GM21723 (cell line): ENCODE measurements around the gene CCDC85B.

Experiments
- ATAC-seq: cut with Tn5 transposase; IDR thresholded peaks from one replicate; pipeline ENCODE4 v1.9.1; 2021; ENCODE audit warnings: mild to moderate bottlenecking, moderate library complexity; ENCODE audit not compliant: unreplicated experiment

Gene CCDC85B

DNA sequence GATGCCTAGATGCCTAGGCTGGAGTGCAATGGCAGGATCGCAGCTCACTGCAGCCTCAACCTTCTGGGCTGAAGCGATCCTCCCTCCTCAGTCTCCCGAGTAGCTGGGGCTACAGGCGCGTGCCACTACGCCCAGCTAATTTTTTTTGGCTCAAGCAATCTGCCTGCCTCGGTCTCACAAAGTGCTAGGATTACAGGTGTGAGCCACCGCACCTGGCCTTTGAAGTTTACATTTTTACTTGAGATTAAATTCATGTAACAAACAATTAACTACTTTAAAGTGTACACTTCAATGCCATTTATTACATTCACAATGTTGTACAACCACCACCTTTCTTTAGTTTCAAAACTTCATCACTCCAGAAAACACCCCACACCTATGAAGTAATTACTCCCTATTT, 13.2 kb downstream of the CCDC85B start:
- ATAC-seq, result no peak

DNA sequence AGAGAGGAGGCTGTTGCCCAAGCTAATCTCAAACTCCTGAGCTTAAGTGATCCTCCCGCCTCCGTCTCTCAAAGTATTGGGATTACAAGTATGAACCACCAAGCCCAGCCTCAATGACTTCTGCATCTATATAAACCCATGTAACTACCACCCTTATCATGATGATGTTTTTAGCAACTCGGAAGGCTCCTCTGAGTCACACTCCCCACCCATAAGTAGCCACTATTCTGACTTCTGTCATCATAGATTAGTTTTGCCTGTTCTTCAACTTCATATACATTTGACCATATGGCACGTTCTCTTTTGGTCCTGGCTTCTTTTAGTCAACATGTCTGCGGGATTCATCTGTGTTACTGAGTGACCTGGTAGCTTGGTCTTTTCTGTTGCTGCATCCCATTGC, 16.1 kb downstream of the CCDC85B start:
- no peak for ATAC-seq

DNA sequence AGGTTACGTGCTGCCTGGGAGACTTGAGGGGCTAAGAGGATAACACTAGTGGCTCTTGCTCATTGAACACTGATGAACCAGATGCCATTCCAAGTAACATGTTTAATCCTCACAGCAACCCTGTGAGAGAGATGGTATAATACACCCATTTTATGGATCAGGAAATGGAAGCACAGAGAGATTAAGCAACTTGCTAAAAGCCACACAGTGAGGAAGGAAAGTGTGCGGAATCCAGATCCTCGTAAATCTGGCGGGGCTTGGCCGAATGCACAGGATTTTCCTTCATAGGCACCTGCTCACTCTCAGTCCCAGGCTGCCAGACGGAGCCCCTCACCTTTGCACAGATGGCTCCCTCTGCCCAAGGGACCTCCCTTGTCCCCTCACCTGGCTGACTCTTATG, 17.4 kb downstream of the CCDC85B start:
- no peak for ATAC-seq

DNA sequence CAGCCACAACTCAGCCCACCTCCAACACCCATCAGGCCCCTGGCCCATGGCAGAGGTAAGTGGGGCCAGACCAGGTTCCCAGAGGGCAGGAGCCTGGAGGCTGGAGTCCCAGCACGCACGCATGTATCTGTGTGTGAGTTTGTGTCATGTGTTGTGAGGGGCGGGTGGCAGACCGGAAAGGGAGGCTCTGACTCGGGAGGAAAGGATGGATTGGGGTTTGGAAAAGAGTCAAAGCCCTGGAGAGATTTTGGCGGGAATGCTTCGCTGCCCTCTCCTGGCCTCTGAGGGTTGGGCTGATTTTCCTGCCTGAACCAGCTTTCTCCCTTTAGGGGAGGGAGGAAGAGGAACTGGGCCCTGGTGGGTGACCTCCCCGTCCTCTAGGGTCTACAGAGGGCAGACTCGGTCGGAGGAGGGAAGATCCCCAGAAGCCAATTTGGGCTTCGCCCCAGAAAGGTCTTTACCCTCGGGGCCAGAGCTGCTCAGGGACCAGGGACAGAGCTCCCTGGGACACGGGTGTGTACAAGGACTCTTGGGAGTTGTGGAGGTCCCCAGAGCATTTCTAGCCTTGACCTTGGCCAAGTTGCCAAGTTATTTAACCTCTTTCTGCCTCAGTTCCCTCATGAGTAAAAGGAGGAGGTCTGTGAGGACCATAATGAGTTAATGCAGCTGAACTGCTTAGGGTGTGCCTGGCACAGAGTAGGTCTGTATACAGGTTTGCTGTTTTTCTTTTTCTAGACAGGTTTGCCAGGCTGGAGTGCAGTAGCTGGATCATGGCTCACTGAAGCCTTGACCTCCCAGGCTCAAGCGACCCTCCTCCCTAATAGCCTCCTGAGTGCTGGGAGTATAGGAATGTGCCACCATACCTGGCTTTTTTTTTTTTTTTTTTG, 21.5 kb downstream of the CCDC85B start:
- no peak for ATAC-seq

DNA sequence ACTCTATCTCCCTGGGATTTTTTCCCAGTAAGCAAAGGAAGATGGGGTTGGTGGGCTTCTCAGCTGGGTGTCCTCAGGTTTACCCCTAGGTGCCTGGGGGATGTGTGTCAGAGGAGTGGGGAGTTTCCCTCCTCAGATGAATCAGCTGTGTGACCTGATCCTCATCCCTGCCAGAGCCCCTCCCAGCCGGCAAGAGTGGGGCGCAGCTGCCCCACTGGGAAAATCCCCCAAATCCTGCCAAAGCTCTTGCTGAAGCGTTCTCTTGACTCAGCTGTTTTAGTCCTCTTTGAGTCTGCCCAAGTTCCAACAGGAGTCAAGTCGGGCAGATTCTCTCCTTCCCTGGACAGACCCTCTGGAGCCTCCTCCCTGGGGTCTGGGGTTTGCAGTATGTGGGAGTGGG, 22.4 kb downstream of the CCDC85B start:
- no peak for ATAC-seq

DNA sequence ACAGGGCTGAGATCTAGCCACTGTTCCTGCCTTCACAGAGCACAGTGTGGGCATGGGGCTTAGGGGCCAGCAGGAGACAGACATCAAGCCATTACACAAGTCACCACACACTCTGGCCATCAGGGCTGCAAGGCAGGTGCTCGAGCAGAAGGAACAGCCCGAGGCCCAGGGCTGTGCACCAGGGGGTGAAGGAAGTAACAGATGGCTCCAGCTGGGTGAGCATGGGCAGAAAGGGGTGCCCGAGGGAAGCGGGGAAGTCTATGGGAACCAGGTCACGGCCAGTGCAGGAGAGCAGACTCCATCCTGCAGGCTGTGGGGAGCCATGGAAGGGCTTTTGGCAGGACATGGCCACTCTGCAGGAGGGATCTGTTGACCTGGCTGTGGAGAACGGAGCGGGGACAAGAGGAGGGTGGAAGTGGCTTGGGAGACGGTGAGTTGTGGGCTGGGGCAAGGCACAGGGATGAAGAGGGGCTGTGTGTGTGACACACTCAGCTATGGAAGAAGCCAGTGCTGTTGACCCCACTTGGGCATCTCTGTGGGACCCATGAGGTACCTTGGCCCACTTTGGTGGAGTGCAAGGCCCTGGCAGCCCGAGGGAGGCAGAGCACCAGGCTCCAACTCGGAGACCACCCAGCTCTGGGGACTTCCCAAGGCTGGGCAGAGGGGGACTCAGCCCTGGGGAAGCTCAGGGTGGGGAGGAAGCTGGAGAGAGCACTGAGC, 24.8 kb downstream of the CCDC85B start:
- no peak for ATAC-seq

DNA sequence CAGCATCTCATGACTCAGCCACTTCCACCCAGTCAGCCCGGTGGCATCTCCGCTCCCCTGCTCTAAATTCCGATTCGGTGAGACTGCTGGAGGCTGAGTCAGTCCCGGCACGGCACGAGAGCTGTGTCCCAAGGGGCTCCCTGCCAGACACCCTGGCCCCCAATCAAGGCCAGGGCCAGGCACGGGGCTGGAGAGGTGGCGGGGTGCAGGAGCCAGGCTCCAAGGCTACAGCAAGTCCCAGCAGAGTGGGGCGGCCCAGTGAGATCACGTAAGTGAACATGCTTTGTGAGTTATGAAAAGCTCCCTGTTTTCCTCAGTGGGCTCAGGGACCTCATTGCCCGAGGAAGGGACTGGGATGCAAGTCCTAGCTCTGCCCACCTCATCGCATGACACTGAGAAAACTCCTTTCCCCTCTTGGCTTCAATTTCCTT, 25.4 kb downstream of the CCDC85B start:
- ATAC-seq, result no peak

DNA sequence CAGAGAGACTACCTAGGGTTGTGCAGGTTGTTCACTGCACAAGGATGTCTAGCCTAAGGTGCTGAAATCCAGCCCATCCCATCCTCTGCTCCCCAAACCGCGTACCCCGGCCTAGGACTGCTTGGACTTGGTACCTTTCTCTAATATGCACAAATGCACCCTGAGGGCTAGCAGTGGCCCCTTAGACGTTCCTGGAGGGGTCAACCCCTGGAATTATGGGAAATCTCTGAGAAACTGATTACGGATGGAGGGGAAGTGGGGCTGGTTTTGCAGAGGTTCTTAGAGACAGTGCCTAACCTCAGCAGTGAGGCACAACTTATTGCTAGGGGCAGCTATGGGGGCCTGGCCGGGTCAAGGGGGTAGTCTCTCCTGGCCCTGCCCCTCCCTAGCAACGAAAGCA, 25.9 kb downstream of the CCDC85B start:
- ATAC-seq, result no peak

DNA sequence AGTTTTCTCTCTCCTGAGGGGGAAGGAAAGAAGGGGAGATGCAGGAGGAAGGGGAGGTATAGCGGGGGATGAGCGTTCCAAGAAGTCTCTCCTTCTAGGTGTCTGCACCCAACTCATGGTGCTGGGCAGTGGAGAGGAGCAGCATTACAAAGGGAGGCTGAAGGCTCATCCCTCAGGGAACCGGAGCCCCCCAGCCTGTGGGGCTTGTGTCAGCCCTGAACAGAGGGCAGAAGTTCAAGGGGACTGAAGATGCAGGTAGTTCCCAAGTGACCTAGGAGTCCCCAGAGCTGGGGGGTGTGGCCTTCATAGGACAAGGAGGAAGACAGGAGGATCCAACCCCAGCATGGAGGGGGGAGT, 26.6 kb downstream of the CCDC85B start:
- no peak for ATAC-seq

DNA sequence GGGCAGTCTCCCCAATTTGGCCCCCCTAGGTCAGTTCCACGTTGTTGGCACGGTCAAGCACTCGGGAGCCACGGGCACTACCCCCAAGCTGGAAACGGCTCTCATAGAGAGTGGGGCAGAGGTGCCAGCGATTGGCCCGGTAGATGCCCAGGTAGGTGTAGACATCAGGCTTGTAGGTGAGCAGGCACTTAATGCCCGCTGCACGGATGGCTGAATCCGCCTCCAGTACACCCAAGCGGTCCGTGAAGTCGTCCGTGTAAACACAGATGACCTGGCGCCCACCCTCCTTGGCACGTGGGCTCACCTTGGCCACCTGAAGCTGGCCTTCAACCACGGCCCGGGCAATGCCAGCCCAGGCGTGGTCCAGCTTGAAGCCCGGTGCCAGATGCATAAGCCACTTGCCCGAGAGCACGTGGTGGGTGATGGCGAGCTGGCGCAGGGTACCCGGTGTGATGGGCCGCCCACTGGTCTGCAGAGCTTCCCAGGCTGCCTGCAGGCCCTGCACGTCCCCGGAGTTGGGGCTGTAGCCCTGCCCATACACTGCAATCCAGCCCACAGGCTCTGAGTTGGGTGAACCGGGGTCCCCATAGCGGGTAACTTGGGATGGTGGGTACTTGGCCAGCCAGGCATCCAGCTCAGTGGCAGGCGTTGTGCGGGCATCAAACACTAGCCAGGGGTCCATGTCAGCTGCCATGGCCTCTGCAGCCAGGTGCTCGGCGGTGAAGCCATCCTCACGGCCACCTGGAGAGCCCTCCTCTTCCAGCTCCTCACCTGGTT, 27.1 kb downstream of the CCDC85B start:
- ATAC-seq, result no peak

DNA sequence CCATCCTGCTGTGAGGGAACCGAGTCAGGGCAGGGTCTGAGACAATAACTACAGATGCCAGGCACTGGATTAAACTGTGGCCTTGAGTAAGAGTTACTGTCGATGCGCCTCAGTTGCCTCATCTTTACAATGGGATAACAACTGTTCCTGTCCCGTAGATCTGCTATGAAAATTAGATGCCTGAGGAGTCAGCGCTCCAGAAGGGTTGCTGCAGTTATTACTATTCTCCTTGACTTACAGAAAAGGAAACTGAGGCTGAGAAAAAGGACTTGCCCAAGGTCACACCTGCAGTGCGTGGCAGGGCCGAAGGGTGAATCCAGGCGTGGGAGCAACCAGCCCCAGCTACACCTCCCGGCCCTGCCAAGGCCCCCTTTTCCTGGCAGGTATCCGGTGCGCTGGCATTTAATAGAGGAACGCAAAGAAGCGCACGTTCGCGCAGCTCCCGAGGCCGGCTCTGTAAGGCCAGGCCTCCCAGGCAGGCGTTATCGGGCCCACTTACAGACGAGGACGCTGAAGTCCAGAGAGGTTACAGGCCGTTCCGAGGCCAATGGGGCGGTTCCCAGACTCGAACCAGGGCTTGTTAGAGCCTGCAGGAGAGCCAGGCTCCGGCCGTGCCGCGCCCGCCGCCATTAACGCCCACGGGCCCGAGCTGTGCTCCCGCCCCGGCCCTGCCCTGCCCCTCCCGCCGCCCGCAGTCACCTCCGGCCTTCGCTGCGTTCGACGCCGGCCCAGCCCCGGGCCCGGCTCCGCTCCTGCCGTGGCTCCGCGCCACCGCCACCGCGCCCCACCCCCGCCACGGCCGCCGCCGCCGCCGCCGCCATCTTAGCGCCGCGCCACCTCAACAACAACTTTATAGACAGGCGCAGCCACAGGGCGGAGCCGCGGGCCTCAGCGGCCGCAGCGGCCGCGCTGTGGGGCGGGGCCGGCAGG, 28.0 kb downstream of the CCDC85B start, which contains the start of gene C11orf68:
Gene C11orf68 (minus strand): TSS at position 852 of the 930 bp plus-strand sequence. CDS start 31 bp downstream, at position 821.
- peak; percentile 58 for ATAC-seq

DNA sequence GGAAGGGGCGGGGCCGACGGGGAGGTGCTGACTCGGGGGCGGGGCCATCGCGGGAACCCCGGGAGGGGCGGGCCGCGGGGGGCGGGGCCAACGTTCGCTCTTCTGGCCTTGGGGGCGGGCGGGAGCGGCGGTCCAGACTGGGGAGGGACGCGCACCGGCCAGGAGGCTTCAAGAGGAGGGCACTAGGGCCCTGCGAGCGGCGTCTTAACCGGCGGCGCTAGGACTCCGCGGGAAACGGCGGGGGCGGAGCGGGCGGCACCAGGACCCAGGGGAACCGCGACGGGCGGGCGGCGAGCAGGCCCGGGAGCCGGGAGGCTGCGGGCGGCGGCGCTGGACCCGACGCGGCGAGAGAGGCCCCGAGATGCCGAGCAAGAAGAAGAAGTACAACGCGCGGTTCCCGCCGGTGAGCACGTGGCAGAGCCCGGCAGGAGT, 28.7 kb downstream of the CCDC85B start, which contains the start of gene DRAP1:
Gene DRAP1 (plus strand): TSS at position 286 of the 432 bp plus-strand sequence. CDS start 76 bp downstream, at position 362.
- peak; percentile 81 for ATAC-seq

DNA sequence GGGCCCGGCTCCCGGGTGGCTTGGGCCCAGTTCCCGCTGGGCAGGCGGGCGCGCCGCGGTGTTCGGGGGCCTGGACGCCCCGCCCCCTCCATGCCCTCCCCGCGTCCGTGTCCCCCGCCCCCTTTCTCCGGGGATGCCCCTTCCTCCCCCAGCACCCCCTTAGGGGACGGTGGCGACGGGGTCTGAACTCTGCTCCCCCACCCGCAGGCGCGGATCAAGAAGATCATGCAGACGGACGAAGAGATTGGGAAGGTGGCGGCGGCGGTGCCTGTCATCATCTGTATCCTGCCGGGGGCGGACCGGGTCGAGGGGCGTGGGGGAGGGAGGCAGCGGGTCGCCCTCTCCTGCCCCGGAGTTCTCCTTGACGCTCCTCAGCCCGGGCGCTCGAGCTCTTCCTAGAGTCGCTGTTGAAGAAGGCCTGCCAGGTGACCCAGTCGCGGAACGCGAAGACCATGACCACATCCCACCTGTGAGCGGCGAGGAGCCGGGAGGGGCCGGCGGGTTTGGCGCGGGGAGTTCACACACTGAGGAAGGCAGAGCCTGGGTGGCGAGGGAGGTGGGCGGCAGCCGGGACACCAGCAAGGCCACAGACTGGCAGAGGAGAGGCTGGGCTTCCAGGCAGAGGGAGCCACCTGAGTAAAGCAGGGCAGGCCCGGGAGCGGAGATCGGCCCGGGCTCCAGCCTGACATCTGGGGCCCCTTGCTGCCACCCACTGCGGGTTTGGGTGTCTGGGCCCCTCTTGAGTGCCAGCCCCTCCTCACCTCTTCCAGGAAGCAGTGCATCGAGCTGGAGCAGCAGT, 29.3 kb downstream of the CCDC85B start:
- ATAC-seq, result peak; percentile 40

DNA sequence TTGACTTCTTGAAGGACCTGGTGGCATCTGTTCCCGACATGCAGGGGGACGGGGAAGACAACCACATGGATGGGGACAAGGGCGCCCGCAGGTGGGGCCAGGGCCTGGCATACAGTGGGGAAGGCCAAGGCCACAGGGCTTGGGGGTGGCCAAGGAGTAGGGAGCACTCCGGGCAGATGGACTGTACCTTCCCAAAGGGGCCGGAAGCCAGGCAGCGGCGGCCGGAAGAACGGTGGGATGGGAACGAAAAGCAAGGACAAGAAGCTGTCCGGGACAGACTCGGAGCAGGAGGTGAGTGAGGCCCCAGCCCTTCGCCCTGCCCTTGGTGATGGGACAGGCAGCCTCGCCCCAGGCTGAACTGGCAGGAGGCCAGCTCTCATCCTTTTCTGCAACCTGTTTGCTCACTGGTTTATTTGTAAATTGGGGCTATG, 29.9 kb downstream of the CCDC85B start:
- ATAC-seq, result no peak

DNA sequence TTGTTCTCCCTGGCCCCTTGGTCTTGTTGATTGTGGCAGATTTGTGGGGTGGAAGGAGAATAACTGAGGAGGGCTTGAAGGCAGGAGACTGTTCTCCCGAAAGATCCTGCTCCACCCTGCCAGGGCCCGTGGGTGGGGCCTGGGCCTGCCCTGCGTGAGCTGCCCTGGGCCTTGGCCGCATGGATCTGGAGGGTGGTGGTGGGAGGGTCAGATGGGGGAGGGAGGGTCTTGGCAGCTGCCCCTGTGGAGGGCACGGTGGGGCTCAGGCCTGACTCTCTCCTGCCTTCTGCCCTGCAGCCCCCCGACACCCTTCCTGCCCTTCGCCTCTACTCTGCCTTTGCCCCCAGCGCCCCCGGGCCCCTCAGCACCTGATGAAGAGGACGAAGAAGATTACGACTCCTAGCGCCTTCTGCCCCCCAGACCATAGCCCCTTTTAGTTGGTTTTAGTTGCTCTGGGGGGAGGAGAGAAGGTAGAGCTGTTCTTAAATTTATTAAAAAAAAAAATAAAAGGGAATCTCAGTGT, 30.6 kb downstream of the CCDC85B start:
- no peak for ATAC-seq

DNA sequence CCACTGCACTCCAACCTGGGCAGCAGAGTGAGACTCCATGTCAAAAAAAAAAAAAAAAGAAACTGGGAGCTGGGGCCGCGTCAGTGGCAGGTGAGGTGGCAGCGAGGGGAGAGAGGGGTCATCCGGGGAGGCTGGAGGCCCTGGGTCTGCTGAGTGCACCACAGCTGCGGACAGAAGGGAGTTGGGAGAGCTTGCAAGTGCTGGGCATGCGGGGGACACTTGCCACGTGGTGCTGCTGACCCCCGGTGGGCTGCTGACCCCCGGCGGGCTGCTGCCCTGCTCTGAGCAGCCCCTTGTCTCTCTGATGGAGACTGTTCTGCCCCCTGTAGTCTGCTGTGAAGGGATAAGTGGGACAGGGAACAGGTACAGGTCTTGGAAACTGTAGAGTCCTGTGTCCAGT, 31.4 kb downstream of the CCDC85B start:
- ATAC-seq, result no peak

DNA sequence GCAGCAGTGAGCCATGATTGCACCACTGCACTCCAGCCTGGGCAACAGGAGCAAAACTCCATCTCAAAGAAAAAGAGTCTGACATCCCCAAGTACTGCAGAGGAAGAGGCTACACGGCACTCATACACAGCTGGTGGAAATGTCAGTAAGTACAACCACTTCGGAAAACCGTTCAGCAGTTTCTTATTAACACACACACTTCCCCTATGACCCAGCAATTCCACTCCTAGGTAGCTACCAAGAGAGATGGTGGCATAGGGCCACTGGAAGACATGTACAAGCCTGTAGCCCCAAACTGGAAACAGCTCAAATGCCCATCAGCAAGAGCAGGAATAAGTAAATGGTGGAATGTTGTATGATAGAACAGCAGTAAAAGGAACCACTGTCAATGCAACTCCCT, 32.1 kb downstream of the CCDC85B start:
- ATAC-seq, result no peak

DNA sequence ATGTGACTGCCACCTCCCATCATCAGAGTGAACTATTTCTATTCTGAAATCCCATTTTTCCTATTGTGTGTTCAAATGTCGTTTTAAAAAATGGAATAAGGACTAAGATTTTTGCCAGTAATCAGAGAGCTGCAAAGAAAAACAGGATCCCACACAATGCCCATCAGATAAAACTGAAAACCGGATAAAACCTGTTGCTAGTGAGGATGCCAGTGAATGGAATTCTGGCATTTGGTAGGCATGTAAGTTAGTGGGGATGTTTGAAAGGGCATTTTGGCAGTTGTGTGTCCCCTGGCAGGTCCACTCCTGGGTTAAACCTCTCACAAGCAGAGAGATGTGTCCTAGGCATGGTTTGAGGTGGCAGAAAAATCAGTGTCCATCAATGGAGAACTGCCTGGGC, 34.9 kb downstream of the CCDC85B start:
- ATAC-seq, result no peak

DNA sequence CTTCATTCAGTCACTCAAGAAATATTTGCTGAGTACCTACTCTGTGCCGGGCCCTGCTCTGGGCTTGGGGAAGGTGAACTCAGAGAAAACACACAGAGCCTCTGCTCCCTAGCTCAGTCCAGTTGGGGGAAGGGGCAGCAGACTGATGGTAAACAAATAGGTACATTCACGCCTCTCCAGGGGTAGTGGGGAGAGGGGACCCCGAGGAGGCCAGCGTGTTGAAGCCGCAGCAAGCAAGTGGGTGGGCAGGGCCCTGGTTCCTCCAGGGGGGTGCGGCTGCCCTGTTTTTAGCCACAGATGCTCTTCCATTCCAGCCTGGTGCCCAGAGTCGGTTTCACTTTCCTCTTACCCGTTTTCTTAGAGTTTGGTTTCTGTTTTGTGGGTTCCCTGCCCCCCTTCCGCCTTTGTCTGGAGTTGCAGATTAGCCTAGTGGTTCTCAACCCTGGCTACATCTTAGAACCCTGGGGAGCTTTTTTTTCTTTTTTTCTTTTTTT, 37.5 kb downstream of the CCDC85B start:
- peak; percentile 67 for ATAC-seq
